GM12878 (cell line): ENCODE results near the gene TRABD.

Source experiments
- CBX5 ChIP-seq: sonication (generic); IDR thresholded peaks from 2 replicates; pipeline ENCODE4 v1.6.1; 2016; ENCODE audit warnings: low read depth, moderate library complexity, mild to moderate bottlenecking, inconsistent platforms
- CTCF ChIP-seq, 3 experiments: IDR thresholded peaks in 2 of 3; conservative IDR thresholded peaks in 1 of 3; 2 replicates each; pipeline ENCODE4 v1.5.1; 2011; ENCODE audit warnings: low read depth in 3 of 3, low read length in 3 of 3, mild to moderate bottlenecking in 3 of 3, control low read depth in 2 of 3, moderate library complexity in 2 of 3, inconsistent platforms in 1 of 3, mixed read lengths in 1 of 3; ENCODE audit not compliant: control insufficient read depth in 2 of 3, insufficient read depth in 1 of 3; ENCODE audit errors: extremely low read depth in 1 of 3
- EZH2 ChIP-seq: IDR thresholded peaks from 2 replicates; pipeline ENCODE4 v1.6.1; 2012; ENCODE audit warnings: low read depth, mild to moderate bottlenecking, control low read depth, inconsistent platforms, low read length, borderline replicate concordance; ENCODE audit not compliant: control insufficient read depth
- MEF2A ChIP-seq: IDR thresholded peaks from 2 replicates; pipeline ENCODE4 v1.6.1; 2011; ENCODE audit warnings: low read depth, mild to moderate bottlenecking, low read length, moderate library complexity; ENCODE audit not compliant: insufficient read depth
- MYB ChIP-seq: fragments of 150-350 bp; IDR thresholded peaks from 2 replicates; pipeline ENCODE4 v1.6.1; 2014; ENCODE audit warnings: mild to moderate bottlenecking, low read depth, low read length, borderline replicate concordance
- NR2C1 ChIP-seq: fragments of 450-650 bp; IDR thresholded peaks from 2 replicates; pipeline ENCODE4 v1.6.1; 2017; ENCODE audit warnings: antibody characterized with exemption, mild to moderate bottlenecking, moderate library complexity
- NRF1 ChIP-seq: conservative IDR thresholded peaks from 2 replicates; pipeline ENCODE4 v1.6.1; 2011; ENCODE audit warnings: mild to moderate bottlenecking, low read depth, low read length, improper control_type of control experiment
- SMC3 ChIP-seq: IDR thresholded peaks from 2 replicates; pipeline ENCODE4 v1.6.1; 2011; ENCODE audit warnings: low read length, improper control_type of control experiment, borderline replicate concordance
- TAF1 ChIP-seq: IDR thresholded peaks from 2 replicates; pipeline ENCODE4 v1.6.1; 2011; ENCODE audit warnings: mild to moderate bottlenecking, low read depth, low read length, borderline replicate concordance
- ZNF217 ChIP-seq: fragments of 450-650 bp; IDR thresholded peaks from 2 replicates; pipeline ENCODE4 v1.6.1; 2017; ENCODE audit warnings: antibody characterized with exemption, mild to moderate bottlenecking
- ZNF274 ChIP-seq: IDR thresholded peaks from one replicate; pipeline ENCODE4 v1.8.0; 2011; ENCODE audit not compliant: insufficient read length, insufficient read depth
- TF ChIP-seq, protein P1 (sequence below): IDR thresholded peaks from 2 replicates; pipeline ENCODE4 v1.6.1; 2012; ENCODE audit warnings: low read depth, low read length, improper control_type of control experiment

DNA sequence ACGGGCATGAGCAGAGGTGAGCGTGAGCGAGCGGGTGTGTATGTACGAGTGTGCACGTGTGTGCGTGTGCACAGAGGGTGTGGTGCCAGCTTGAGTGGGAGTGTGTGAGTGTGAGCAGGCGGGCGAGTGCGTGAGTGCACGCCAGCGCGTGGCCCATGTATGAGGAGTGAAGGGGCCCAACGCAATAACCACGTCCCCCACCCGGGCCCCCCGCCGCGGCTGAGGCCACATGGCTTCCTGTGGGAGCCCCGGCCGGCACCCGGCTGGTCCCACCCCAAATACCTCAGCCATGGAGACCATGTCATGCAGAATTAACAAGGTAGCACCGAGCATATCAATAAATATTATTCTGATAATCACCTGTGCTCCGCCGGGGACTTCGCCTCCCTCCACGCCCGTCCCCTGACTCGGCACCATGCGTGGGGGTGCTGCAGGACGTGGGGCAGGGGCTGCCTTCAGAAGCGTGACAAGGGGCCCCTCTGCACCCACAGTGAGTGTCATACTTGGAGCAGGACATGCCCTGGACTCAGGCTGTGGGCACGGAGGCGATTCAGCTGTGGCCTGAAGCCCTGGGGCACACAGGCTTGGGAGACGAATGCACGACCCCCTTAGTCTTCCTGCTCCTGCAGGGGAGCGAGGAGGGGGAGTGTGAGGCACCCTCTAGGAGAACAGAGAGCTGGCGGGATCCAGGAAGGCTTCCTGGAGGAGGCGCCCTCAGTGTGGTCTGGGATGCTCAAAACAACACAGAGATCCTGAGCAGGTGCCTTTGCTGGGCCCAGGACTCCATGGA is 5.6 kb upstream of the TRABD start:
- no peak for TF ChIP-seq CTCF (IDR thresholded peaks at IDR 0.05 in 2 of 3, conservative IDR thresholded peaks at IDR 0.05 in 1 of 3; ENCODE audit: control insufficient read depth in 2 of 3, extremely low read depth in 1 of 3, insufficient read depth in 1 of 3, low read depth in 3 of 3, low read length in 3 of 3)
- no peak for TF ChIP-seq CBX5
- TF ChIP-seq NRF1, result no peak
- TF ChIP-seq EZH2, result no peak
- TF ChIP-seq MEF2A, result no peak
- TF ChIP-seq TAF1, result no peak
- TF ChIP-seq NR2C1, result no peak
- TF ChIP-seq, protein P1, sequence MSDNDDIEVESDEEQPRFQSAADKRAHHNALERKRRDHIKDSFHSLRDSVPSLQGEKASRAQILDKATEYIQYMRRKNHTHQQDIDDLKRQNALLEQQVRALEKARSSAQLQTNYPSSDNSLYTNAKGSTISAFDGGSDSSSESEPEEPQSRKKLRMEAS, result no peak
- TF ChIP-seq MYB, result no peak
- no peak for TF ChIP-seq SMC3
- no peak for TF ChIP-seq ZNF274
- no peak for TF ChIP-seq ZNF217
